ENCODE data around the gene NAA80.
A peak's percentile ranks its signal among the peaks of the same experiment; 100 is the strongest.
"Not testable (repeated sequence)": the region's sequence is repeated elsewhere in the genome, so short reads cannot be mapped to it uniquely, and the experiment has no call there.

The NAA80 gene

DNA sequence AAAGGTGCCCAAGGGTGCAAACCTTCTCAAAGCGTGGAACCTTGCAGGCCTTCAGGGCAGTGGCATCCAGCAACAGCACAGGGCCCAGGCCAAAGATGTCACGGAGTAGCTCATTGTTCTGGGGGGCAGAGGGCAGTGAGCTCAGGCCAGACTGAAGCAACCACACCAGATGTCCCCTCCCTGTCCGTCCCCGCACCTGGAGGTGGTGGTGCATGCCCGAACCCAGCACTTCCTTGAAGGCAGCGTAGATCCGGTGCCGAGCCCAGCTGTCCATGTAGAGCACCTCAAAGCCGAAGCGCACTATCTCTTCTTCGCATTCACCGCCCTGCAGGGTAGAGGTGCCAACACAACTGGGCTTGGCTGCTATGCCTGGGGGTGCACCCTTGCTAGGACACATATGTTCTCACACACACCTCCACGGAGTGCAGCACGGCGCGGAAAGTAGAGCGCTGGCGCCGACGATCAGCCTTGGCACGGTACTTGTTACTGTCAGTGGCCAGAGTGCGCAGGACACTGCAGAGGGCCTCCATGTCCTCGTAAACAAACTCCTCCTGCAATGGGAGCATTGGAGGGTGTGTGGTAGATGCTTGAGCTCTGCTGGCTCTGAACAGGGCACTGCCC is 10.7 kb downstream of the NAA80 start:
- Histone ChIP-seq H3K36me3 (peaks cover 18 to 47% (median 36%) of the 10 kb centered on the region in 3 donors), H3K27ac (no peak overlapping the region), H3K9me3 (no peaks in the 10 kb centered on the region), H3K4me3 (no peak overlapping the region), H3K27me3 (no peaks in the 10 kb centered on the region), H3K4me1 (peaks cover 0 to 25% (median 21%) of the 10 kb centered on the region in 4 donors)
- intact Hi-C loops (cut with DNase I; ENCODE audit: low total_unique reads): no loop called here
- no peak for TF ChIP-seq CTCF (IDR thresholded peaks at IDR 0.05)
- DNase-seq: no peak

- Histone ChIP-seq H3K36me3 (peaks cover 18 to 47% (median 36%) of the 10 kb centered on the region in 3 donors), H3K27me3 (no peaks in the 10 kb centered on the region), H3K4me3 (no peak overlapping the region), H3K27ac (no peak overlapping the region), H3K4me1 (peaks cover 0 to 15% (median 11%) of the 10 kb centered on the region in 4 donors), H3K9me3 (no peaks in the 10 kb centered on the region)
- no peak for DNase-seq
- intact Hi-C loops (cut with DNase I; ENCODE audit: low total_unique reads): no loop called here
- TF ChIP-seq CTCF (IDR thresholded peaks at IDR 0.05): no peak
Measured at GRCh38 chr3:50287262-50287661, 11.9 kb downstream of the NAA80 start.

DNA sequence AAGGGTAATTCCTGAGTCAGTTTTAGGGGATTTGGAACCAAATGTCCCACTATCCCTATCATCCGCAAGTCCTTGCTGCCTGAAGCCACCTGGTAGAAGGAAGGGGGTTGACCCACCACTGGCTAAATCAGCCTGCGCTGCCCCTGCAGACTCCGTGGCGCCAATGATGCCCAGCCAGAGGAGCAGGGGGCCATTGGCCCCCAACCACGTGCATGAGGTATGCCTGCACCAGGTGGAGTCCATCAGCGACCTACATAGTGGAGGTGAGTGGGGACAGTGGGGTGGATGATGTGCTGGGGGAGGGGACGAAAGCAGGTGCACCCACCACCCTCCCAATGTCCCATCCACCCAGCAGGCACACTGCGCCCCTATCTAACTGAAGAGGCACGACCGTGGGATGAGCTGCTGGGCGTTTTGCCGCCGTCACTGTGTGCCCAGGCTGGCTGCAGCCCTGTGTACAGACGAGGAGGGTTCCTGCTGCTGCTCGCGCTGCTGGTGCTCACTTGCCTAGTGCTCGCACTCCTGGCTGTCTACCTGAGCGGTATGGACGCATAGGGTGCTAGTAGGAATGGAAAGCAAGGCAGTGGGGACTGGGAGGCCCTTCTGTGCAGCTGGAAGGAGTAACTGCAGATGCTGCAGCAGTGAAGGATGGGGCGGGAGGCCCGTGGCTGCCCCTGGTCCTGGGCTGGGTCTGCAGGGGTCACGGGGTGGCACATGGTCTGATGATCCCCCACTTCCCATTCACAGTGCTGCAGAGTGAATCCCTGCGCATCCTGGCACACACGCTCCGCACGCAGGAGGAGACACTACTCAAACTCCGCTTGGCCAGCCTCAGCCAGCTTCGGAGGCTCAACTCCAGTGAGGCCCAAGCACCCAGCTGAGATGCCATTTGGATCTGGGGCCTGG is 12.6 kb downstream of the NAA80 start:
- Histone ChIP-seq H3K27ac (no peak overlapping the region), H3K4me1 (peaks cover 0 to 15% (median 9%) of the 10 kb centered on the region in 4 donors), H3K4me3 (no peak overlapping the region), H3K27me3 (no peaks in the 10 kb centered on the region), H3K36me3 (peaks cover 18 to 47% (median 36%) of the 10 kb centered on the region in 3 donors), H3K9me3 (no peaks in the 10 kb centered on the region)
- TF ChIP-seq CTCF (IDR thresholded peaks at IDR 0.05): no peak
- no peak for DNase-seq
- intact Hi-C loops (cut with DNase I; ENCODE audit: low total_unique reads): no loop called here

- H3K4me3 ChIP-seq; intact Hi-C loops (cut with DNase I; ENCODE audit: low total_unique reads); DNase-seq; H3K9me3 ChIP-seq; H3K27me3 ChIP-seq; H3K4me1 ChIP-seq; H3K27ac ChIP-seq: not testable (repeated sequence)
- H3K36me3 ChIP-seq: peaks cover 12 to 32% (median 23%) of the 10 kb centered on the region in 3 donors
Measured at GRCh38 chr3:50284121-50284520, 15.1 kb downstream of the NAA80 start.

DNA sequence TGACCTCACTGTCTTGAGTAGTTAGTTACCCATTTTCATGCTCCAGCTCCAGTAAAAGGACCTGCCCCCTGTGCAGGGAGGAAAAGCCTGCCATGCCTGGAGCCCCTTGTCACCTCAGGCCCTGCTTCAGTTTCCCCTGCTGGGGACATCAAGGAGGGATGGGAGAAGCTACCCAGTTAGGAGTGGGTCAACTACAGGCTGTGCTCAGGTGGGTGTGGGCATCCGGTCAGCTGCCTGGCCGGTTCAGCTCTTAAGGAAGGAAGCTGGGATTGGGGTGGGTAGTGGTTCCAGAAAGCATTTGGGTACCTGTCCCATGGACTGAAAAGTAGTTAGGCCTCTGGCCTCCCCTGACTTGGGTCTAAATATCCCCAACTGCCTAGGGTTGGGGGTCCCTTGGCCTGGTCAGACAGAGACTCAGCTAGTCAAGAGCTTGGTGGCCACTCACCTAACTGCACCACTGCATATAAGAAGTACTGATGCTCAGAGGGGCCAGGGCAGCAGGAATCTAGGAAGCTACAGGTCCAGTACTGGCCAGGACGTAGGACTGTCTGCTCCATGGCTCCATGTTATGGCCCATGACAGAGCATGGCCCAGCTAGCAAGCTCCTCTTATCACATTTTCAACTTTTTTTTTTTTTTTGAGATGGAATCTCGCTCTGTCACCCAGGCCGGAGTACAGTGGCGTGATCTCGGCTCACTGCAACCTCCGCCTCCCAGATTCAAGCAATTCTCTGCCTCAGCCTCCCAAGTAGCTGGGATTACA is 19.8 kb downstream of the NAA80 start:
- Histone ChIP-seq H3K27me3 (no peaks in the 10 kb centered on the region), H3K4me1 (peaks cover 0 to 16% (median 12%) of the 10 kb centered on the region in 4 donors), H3K36me3 (peaks cover 0 to 17% (median 0%) of the 10 kb centered on the region in 3 donors), H3K9me3 (no peaks in the 10 kb centered on the region), H3K27ac (peak overlapping the region; percentile 9 to 60), H3K4me3 (no peak overlapping the region)
- intact Hi-C loops (cut with DNase I; ENCODE audit: low total_unique reads): loop anchor here (5.0 to 10.0 kb wide), 2 partner anchors 37 to 155 kb away; no protein-coding TSS in a partner anchor
- DNase-seq: no peak
- no peak for TF ChIP-seq CTCF (IDR thresholded peaks at IDR 0.05)
